HG02642 (cell line): ENCODE data around the gene SEPTIN8.
"Not testable (repeated sequence)": the region's sequence is repeated elsewhere in the genome, so short reads cannot be mapped to it uniquely, and the experiment has no call there.

Source experiments
- ATAC-seq: cut with Tn5 transposase; IDR thresholded peaks from one replicate; pipeline ENCODE4 v1.9.1; 2021; ENCODE audit warnings: mild to moderate bottlenecking; ENCODE audit not compliant: unreplicated experiment, poor library complexity

Gene SEPTIN8

DNA sequence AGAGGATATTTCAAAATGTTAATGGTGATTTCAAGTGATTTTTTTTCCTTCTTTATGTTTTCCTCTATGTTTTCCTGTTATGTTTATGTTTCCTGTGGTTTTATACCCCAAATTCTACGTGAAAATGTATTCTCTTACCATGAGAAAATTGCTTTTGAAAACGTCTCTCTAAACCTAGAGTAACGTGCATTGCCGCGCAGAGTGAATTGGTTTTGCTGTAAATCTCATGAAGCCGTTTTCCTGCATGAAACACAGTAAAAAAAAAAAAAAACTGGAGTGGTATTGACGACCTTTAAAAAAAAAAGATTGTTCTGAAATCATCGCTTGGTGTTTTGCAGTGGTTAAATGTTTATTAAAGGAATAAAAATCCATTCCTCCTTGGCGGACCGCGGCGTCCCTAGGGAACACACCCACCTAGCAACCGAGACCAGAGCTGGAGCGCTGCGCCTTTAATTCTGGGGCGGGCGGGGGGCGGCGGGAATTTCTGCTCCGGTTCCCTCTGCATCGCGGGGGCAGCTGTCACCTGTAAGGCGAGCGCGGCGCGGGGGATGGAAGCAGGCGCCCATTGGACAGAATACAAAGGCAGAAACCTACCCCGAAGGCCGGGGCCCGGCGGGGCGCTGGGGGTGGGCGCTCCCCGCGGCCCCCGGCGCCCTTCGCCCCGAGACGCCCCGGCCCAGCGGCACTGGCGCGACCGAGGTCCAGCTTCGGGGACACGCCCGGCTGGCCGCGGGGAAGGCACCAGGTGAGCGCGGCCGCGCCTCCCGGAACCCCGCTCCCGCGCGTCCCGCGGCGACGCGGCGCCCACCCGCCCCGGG is 36.0 kb upstream of the SEPTIN8 start, which contains the start of gene SOWAHA:
TSS of gene SOWAHA (plus strand) at position 522 of the 818 bp plus-strand sequence. CDS start 320 bp downstream, outside the sequence.
- no peak for ATAC-seq

DNA sequence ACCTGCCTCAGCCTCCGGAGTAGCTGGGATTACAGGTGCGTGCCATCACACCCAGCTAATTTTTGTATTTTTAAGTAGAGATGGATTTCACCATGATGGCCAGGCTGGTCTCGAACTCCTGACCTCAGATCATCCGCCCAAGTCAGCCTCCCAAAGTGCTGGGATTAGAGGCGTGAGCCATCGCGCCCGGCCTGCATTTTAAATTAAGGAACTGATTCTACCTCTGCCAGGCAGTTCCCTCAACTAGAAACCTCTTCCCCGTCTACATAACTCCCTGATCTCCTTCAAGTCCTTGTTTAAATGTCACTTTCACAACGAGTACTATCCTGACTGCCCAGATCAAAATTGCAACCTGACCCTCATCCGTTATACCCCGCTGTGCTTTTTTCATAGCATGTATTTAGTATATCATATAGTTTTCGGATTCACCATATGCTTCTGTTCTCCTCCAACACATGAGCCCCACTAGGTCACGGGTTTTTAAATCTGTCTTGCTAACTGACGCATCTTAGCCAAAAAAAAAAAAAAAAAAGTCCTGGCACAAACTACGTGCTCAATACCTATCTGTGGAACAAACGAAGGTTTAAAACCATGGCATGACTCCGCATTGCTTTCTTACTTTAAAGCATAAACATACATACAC is 35.2 kb upstream of the SEPTIN8 start:
- no peak for ATAC-seq

DNA sequence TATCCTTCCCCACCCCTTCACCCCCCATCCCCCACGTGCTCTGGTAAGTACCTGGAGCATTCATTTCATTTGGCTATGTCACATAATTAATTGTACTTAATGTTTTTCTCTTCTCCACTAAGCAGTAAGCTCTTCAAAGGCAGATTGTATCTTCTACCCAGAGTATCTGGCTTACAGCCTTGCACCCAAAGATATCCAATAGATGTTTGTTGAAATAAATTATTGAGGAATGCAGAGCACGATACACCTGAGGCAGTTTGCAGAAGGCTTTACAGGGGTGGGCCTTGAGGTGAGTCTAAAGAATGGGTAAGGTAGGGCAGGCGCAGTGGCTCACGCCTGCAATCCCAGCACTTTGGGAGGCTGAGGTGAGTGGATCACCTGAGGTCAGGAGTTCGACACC is 33.6 kb upstream of the SEPTIN8 start:
- ATAC-seq = no peak

DNA sequence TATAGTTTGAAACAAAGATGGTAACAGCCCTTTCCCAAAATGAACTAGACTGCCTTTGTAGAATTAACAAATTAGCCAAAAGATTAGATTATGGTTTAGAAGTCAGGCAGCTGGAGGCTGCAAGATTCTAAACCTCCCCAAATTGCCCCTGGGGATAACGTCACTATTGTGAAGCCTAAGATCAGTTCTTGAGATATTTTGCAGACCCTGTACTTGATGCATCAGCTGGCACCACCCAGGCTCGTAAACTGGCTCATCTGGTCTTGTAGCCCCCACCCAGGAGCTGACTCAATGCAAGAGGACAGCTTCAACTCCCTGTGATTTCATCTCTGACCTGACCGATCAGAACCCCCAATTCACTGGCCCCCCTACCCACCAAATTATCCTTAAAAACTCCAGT is 31.8 kb upstream of the SEPTIN8 start:
- no peak for ATAC-seq

DNA sequence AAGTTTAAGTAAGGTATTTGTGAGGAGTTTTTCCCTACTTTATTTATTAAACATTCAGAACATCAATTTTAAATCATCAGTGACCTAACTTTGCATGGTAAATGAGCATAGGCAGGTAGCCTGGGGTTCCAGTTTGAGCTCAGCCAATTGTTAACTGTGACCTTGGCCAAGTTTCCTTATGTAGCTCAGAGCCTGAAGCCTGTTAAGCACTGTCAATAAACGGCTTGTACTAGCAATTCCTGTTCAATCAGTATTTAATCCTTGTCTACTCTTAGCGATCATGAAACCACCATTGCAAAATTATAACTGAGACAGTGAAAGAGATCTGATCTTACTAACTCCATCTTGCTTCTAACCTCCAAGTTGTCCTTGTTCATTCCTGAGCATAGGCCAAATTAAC is 31.4 kb upstream of the SEPTIN8 start:
- no peak for ATAC-seq

DNA sequence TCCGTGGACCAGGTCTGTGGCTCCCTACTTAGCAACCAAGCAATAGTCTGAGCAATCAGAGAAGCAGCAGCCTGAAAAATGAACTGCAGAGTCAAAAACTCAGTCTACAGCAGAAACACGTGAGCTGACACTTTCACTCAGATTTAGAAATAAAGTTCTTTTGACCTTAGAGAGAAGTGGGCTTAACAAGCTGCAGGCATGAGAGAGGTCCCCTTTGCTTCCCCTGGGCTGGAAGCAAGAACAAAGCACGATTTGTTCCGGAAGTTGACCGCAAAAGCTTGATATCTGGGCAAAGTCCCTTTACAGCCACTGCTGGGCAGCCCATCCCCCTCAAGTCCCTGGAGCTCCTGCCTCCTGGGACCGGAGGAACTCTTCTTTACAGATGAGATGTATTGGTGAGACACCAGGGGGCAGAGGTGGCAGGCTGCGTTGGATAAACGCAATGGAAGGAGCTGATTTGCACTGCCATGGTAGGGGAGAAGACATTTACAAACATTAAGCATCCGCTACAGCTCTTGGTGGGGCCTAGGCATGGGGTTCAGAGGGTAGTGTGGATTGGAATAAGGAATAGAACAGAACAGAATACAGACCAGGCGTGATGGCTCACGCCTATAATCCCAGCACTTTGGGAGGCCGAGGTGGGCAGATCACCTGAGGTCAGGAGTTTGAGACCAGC is 30.3 kb upstream of the SEPTIN8 start:
- no peak for ATAC-seq

DNA sequence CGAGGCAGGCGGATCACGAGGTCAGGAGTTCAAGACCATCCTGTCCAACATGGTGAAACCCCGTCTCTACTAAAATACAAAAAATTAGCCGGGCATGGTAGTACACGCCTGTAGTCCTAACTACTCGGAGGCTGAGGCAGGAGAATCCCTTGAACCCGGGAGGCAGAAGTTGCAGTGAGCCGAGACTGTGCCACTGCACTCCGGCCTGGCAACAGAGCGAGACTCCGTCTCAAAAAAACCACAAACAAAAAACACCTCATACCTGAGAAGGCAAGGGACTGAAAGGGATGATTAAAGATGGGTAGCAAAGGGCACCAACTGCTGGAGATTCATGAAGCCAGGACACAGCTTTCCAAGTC is 29.7 kb upstream of the SEPTIN8 start:
- ATAC-seq = not testable (repeated sequence)

DNA sequence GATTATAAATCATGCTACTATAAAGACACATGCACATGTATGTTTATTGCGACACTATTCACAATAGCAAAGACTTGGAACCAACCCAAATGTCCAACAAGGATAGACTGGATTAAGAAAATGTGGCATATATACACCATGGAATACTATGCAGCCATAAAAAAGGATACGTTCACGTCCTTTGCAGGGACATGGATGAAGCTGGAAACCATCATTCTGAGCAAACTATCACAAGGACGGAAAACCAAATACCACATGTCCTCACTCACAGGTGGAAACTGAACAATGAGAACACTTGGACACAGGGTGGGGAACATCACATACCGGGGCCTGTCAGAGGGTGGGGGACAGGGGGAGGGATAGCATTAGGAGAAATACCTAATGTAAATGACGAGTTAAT is 28.8 kb upstream of the SEPTIN8 start:
- not testable (repeated sequence) for ATAC-seq

DNA sequence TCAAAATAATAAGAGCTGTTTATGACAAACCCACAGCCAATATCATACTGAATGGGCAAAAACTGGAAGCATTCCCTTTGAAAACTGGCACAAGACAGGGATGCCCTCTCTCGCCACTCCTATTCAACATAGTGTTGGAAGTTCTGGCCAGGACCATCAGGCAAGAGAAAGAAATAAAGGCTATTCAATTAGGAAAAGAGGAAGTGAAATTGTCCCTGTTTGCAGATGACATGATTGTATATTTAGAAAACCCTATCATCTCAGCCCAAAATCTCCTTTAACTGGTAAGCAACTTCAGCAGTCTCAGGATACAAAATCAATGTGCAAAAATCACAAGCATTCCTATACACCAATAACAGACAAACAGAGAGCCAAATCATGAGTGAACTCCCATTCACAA is 27.2 kb upstream of the SEPTIN8 start:
- ATAC-seq = not testable (repeated sequence)

DNA sequence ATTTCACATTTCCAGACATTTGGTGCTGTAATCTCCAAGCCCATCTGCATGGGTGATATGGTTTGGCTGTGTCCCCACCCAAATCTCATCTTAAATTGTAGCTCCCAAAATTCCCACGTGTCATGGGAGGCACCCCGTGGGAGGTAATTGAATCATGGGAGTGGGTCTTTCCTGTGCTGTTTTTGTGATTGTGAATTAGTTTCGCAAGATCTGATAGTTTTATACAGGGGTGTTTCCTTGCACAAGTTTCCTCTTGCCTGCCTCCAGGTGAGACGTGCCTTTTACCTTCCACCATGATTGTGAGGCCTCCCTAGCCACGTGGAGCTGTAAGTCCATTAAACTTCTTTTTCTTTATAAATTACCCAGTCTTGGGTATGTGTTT is 25.6 kb upstream of the SEPTIN8 start:
- not testable (repeated sequence) for ATAC-seq

DNA sequence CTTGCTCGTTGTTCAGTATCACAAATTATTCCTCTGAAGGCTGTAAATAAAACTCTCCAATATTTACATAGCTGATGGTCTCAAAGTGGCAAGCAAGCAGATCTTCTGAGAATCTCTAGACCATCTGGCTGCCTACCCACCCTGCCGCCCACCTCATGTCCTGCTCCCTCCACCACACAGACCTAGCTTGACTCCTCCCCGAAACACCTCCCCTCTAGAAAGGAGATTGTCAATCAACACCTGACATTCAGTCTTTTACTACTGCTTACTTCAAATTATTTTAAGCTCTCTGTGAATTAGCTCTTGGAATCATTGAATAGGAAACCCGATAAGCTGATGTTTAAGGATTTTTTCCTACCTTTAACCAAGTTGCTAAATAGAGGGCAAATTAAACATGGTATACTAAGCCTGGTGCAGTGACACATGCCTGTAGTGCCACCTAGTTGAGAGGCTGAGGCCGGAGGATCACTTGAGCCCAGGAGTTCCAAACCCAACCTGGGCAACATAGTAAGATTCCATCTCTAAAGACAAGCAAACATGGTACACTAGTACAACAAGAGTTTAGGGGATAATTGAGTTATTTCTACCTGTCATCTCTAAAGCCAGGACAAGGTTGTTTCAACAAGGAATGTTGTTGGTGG is 25.1 kb upstream of the SEPTIN8 start:
- ATAC-seq = no peak

DNA sequence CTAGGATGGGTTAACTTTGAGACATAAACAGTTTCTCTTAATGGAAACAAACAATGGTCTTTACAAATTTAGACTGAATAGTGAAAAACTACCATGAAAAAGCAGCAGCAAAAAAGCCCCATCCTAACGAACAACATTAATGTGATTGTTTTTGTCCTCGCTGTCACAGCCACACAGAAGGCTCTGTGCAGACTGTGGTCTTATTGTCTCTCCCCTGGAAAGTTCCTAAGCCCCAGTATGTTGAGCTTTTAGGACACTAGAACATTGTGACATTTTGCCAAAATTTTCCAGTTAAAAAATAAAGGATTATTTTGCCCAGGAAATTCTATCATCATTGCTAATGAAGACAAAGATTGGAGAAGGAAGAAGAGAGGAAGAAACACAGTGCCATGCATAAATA is 23.5 kb upstream of the SEPTIN8 start:
- ATAC-seq = no peak

DNA sequence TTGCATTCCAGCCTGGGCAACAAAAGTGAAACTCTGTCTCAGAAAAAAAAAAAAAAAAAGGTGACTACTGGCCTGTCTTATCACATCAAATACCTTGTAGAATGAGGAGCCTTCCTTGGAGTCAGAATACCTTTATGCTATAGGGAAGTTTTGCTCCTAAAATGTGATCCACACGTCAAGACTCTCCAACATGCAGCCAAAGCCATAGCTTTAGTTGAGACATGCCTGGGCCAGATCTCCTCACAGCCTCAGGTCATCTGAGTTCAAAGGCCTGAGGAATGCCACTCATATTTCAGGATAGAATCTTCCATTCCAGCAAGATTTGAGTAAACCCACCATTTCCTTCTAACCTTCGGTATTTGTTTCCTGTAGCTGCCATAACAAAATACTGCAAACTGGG is 22.4 kb upstream of the SEPTIN8 start:
- ATAC-seq = no peak

DNA sequence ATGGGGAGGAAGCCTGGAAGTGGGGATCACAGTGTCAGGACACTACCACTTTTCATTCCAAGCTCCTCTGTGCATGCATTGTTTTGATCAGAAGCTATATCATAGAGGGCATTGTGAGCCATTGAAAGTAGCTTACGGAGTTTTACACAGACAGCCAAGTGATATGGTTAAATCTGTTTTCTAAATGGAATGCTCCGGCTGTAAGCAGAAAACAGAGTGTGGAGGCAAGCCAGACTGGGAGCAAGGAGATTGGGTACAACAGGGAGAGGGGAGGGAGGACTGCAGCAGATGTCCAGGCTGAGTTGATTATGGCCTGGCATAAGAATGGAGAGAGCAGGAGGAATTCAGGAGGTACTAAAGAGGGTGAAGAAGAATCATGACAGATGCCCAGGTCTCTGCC is 20.6 kb upstream of the SEPTIN8 start:
- no peak for ATAC-seq

DNA sequence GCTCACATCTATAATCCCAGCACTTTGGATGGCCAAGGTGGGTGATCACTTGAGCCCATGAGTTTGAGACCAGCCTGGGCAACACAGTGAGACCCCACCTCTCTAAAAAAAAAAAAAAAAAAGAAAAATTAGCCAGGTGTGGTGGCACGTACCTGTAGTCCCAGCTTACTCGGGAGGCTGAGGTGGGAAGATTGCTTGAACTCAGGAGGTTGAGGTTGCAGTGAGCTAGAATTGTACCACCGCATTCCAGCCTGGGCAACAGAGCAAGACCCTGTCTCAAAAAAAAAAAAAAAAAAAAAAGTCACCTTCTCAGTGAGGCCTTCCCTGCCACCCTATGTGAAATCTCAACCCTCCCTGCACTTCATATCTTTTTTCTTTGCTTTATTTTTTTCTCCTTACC is 14.0 kb upstream of the SEPTIN8 start:
- no peak for ATAC-seq

DNA sequence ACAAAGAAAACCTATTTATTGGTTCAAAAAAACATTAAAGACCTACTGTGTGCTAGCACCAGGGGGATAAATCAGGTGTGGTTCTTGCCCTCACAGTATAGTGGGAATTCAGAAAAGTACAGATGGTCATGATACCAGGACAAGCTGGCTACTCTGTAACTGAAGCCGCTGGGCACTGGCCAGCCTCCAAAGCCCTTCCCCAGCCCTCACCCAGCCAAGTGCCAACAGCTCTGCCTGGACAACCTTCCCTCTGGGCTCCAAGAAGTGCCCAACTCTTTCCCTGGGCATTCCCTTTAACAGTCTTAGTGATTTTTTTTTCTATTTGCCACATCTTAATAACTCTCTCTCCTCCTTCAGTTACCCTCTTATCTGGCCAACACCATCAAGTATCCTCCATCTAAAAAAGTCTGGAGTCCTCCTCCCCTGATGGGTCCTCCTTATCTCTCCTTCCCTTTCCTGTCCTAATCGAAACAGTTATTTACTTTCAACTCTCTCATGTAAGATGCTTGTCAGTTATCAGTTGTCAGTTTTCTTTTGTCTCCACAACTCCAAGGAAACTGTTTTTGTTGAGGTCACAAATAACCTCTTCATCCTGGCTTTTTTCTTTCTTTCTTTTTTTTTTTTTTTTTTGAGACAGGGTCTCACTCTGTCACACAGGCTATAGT is 13.3 kb upstream of the SEPTIN8 start:
- no peak for ATAC-seq

DNA sequence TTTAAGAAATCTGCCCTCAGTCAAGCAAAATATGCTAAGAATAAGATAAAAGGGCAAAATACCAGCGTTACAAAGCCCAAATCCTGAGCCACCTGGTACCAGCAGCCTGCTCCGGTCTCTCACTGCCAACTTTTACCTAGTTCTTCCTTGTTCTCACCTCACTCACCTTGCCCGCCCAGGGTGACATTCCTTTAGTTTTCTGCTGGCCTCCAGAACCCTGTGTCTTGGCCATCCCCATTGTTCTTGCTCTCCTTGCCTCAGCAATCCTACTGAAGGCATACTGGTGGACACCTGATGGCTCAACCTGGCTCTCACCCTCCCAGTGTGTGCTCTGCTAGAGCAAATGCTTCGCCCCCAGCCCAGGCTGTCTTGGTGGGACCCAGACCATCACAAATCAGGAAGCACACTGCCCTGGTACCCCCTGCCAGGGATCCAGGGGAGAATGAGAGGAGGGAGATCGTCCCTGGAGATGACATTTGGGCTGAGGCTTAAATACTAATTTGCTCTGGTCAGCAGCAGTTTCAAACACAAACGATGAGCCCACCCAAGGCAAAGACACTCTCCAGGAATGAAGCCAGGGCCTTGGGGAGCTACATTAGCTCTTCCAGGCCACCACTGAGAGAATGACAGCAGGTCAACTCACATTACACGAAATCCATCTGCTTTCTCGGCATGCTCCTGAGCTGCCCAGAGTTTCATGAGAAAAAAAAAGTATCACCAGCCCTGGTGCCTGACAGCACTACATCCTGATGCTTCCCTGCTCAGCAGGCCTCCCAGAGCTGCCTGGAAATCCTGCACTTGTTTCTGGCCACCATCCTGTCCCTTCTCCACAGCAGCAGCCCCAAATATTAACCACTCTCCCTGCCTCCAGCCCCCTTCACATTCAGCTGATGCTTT is 12.2 kb upstream of the SEPTIN8 start:
- ATAC-seq = no peak

DNA sequence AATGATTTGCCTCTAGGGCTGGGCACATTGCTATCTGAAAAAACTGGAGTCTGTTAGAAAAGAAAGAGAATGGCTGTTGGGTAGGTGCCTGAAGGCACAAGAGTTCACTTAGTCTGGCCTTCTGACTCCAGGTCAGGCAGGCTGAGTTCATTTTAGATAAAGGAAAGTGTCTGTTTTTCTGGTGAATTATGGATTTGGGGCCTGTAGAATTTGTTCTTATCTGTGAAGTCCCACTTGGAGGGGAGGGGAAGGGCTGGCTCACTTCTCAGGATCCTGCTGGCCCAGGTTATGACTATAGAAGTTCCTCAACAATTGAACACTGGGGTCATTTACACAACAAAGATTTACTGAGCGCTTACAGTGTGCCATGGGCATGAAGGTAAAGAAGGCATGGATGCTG is 11.5 kb upstream of the SEPTIN8 start:
- ATAC-seq = no peak

DNA sequence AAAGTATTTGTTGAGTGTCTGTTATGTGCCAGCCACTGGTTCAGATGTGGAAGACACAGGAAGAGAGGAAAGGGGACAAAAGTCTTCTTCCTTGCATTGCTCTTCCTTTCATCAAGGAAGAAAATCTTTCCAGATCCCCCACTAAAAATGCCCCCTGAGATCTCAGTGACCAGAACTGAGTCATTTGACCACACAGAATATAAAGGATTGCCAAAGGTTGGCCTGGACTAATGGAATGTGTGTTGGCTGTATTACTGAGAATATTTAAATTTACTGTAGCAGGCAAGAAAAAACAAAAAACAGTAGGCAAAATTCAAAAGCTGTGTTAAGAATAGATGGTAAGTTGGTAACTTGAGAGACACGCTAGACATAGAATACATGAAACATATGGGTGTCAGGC is 10.0 kb upstream of the SEPTIN8 start:
- ATAC-seq = no peak
